ENCODE measurements around the gene TRIM8.

GRCh38 chr10:102679596-102679995 lies 35.3 kb downstream of the TRIM8 start:
- no peak for TF ChIP-seq CTCF (conservative IDR thresholded peaks at IDR 0.05; ENCODE audit: low read depth, low read length)
- no peak for TF ChIP-seq POLR2A (IDR thresholded peaks at IDR 0.05; ENCODE audit: low read depth, low read length)
- TF ChIP-seq MAFK (IDR thresholded peaks at IDR 0.05; ENCODE audit: low read depth, low read length): no peak
- no peak for TF ChIP-seq BHLHE40 (IDR thresholded peaks at IDR 0.05; ENCODE audit: low read depth, low read length)
- TF ChIP-seq RFX5 (IDR thresholded peaks at IDR 0.05; ENCODE audit: low read depth, low read length): no peak
- TF ChIP-seq CHD1 (IDR thresholded peaks at IDR 0.05; ENCODE audit: low read depth, low read length): no peak
- no peak for TF ChIP-seq RAD21 (IDR thresholded peaks at IDR 0.05; ENCODE audit: low read length)
- no peak for TF ChIP-seq RCOR1 (IDR thresholded peaks at IDR 0.05; ENCODE audit: insufficient replicate concordance, low read length)
- TF ChIP-seq CEBPB (IDR thresholded peaks at IDR 0.05; ENCODE audit: low read depth, low read length): no peak
- TF ChIP-seq USF2 (IDR thresholded peaks at IDR 0.05; ENCODE audit: low read depth, low read length): no peak
- TF ChIP-seq MAZ (IDR thresholded peaks at IDR 0.05; ENCODE audit: borderline replicate concordance, low read depth, low read length): no peak
- no peak for TF ChIP-seq SMC3 (IDR thresholded peaks at IDR 0.05; ENCODE audit: low read depth, low read length)
- TF ChIP-seq NFE2L2 (IDR thresholded peaks at IDR 0.05; ENCODE audit: low read depth, low read length): no peak
